Right lobe of liver (tissue), 4 donors: Measurements from ENCODE around the gene MAST4.

Experiments
- CTCF ChIP-seq, 4 donors: fragments of 200-600 bp in 3 of 4; fragments of 450-650 bp in 1 of 4; IDR thresholded peaks; one replicate each; pipeline versions ENCODE4 v1.5.1 to v1.8.0; 2016 to 2022; ENCODE audit warnings: antibody characterized with exemption in 4 of 4, mild to moderate bottlenecking in 2 of 4
- POLR2A ChIP-seq: fragments of 450-650 bp; IDR thresholded peaks from one replicate; pipeline ENCODE4 v1.6.1; 2017; ENCODE audit warnings: antibody characterized with exemption, mild to moderate bottlenecking
- donor health status: DM: no; HTN: no; CAD: no.
- donor health status: DM: no; HTN: no; CAD: no.
- donor health status: DM: no; HTN: yes; CAD: no.

- TF ChIP-seq POLR2A (no peak), CTCF (IDR thresholded peaks at IDR 0.05) (no peak)
Measured at GRCh38 chr5:67197536-67197935, 601.3 kb downstream of the MAST4 start.
